Liver (tissue), 9 donors: ENCODE data around the gene UROC1. TPM values are rescaled to one million over a fixed set of nuclear protein-coding genes. Genes with fewer than 3 reads are reported as not detected.

Experiments
- DNase-seq: peaks from one replicate; pipeline ENCODE4 v3.0.0-alpha.2; 2017; ENCODE audit warnings: low spot score
- H3K27ac ChIP-seq, 2 donors: one replicate each; pipeline ENCODE4 v1.7.0; 2013; ENCODE audit warnings: inconsistent platforms in 2 of 2, low read length in 2 of 2, control low read depth in 1 of 2, low read depth in 1 of 2, mild to moderate bottlenecking in 1 of 2
- H3K27me3 ChIP-seq, 4 donors: one replicate each; pipeline versions ENCODE4 v1.6.1 to v1.7.0; 2013; ENCODE audit warnings: low read length in 3 of 4, inconsistent platforms in 1 of 4, mild to moderate bottlenecking in 1 of 4, moderate library complexity in 1 of 4; ENCODE audit not compliant: control insufficient read depth in 4 of 4, insufficient read depth in 4 of 4
- H3K36me3 ChIP-seq, 4 donors: one replicate each; pipeline versions ENCODE4 v1.6.1 to v1.7.0; 2013; ENCODE audit warnings: low read length in 3 of 4, mild to moderate bottlenecking in 3 of 4, low read depth in 1 of 4, moderate library complexity in 1 of 4; ENCODE audit not compliant: control insufficient read depth in 4 of 4, insufficient read depth in 3 of 4
- H3K4me1 ChIP-seq, 4 donors: one replicate each; pipeline versions ENCODE4 v1.6.1 to v1.7.0; 2013; ENCODE audit warnings: low read length in 3 of 4, mild to moderate bottlenecking in 3 of 4, moderate library complexity in 1 of 4; ENCODE audit not compliant: control insufficient read depth in 4 of 4, insufficient read depth in 4 of 4
- H3K4me3 ChIP-seq, 3 donors: one replicate each; pipeline versions ENCODE4 v1.6.1 to v1.7.0; 2013; ENCODE audit warnings: low read length in 3 of 3, control low read depth in 1 of 3, low read depth in 1 of 3, mild to moderate bottlenecking in 1 of 3
- H3K9ac ChIP-seq, 2 donors: one replicate each; pipeline ENCODE4 v1.7.0; 2013; ENCODE audit warnings: low read length in 2 of 2, mild to moderate bottlenecking in 2 of 2, moderate library complexity in 2 of 2, control low read depth in 1 of 2, low read depth in 1 of 2
- H3K9me3 ChIP-seq, 4 donors: one replicate each; pipeline versions ENCODE4 v1.6.1 to v1.7.0; 2013; ENCODE audit warnings: low read length in 3 of 4; ENCODE audit not compliant: control insufficient read depth in 4 of 4
- ATF3 ChIP-seq: IDR thresholded peaks from 2 replicates; pipeline ENCODE4 v1.6.1; 2016; ENCODE audit warnings: antibody characterized with exemption
- CTCF ChIP-seq: fragments of 150-350 bp; IDR thresholded peaks from 2 replicates; pipeline ENCODE4 v1.5.1; 2017; ENCODE audit warnings: improper control_type of control experiment, low read depth, low read length; ENCODE audit not compliant: missing input control
- EGR1 ChIP-seq, 2 donors: IDR thresholded peaks; 2 replicates each; pipeline ENCODE4 v1.6.1; 2016 to 2018; ENCODE audit warnings: antibody characterized with exemption in 2 of 2, low read depth in 2 of 2
- FOXA1 ChIP-seq: IDR thresholded peaks from 2 replicates; pipeline ENCODE4 v1.6.1; 2016; ENCODE audit warnings: antibody characterized with exemption
- FOXA2 ChIP-seq: IDR thresholded peaks from 2 replicates; pipeline ENCODE4 v1.6.1; 2016; ENCODE audit warnings: antibody characterized with exemption
- GABPA ChIP-seq, 2 donors: IDR thresholded peaks in 1 of 2; conservative IDR thresholded peaks in 1 of 2; 2 replicates each; pipeline ENCODE4 v1.6.1; 2016; ENCODE audit warnings: antibody characterized with exemption in 2 of 2, mild to moderate bottlenecking in 1 of 2, moderate library complexity in 1 of 2
- HNF4A ChIP-seq, 2 donors: conservative IDR thresholded peaks; 2 replicates each; pipeline ENCODE4 v1.6.1; 2016; ENCODE audit warnings: antibody characterized with exemption in 2 of 2, mild to moderate bottlenecking in 2 of 2
- HNF4G ChIP-seq: IDR thresholded peaks from 2 replicates; pipeline ENCODE4 v1.6.1; 2016; ENCODE audit warnings: antibody characterized with exemption
- JUND ChIP-seq, 2 donors: IDR thresholded peaks; 2 replicates each; pipeline ENCODE4 v1.6.1; 2016; ENCODE audit warnings: antibody characterized with exemption in 2 of 2
- MAX ChIP-seq: IDR thresholded peaks from 2 replicates; pipeline ENCODE4 v1.6.1; 2016; ENCODE audit warnings: antibody characterized with exemption
- NR2F2 ChIP-seq: IDR thresholded peaks from 2 replicates; pipeline ENCODE4 v1.6.1; 2016; ENCODE audit warnings: antibody characterized with exemption
- RAD21 ChIP-seq, 2 donors: IDR thresholded peaks; 2 replicates each; pipeline ENCODE4 v1.6.1; 2016; ENCODE audit warnings: antibody characterized with exemption in 2 of 2, mild to moderate bottlenecking in 2 of 2
- REST ChIP-seq: IDR thresholded peaks from 2 replicates; pipeline ENCODE4 v1.6.1; 2016; ENCODE audit warnings: antibody characterized with exemption, mild to moderate bottlenecking
- RXRA ChIP-seq, 2 donors: IDR thresholded peaks; 2 replicates each; pipeline ENCODE4 v1.6.1; 2017 to 2018; ENCODE audit warnings: antibody characterized with exemption in 2 of 2, mild to moderate bottlenecking in 1 of 2
- SP1 ChIP-seq: IDR thresholded peaks from 2 replicates; pipeline ENCODE4 v1.6.1; 2018; ENCODE audit warnings: antibody characterized with exemption, mild to moderate bottlenecking
- TAF1 ChIP-seq: conservative IDR thresholded peaks from 2 replicates; pipeline ENCODE4 v1.6.1; 2016; ENCODE audit warnings: antibody characterized with exemption, mild to moderate bottlenecking
- YY1 ChIP-seq: IDR thresholded peaks from 2 replicates; pipeline ENCODE4 v1.6.1; 2016; ENCODE audit warnings: antibody characterized with exemption, mild to moderate bottlenecking
- ZBTB33 ChIP-seq: IDR thresholded peaks from 2 replicates; pipeline ENCODE4 v1.6.1; 2016; ENCODE audit warnings: antibody characterized with exemption
- WGBS: extraction: QIAGEN DNeasy Blood & Tissue Kit; methylation state at CpG from one replicate; pipeline ENCODE4 v1.1.7; 2013; 5-methylcytosine and 5-hydroxymethylcytosine counted together
- polyA plus RNA-seq, 2 donors: library from polyadenylated mRNA; stranded (reverse) in 1 of 2; unstranded in 1 of 2; fragments of 200-250 nt in 1 of 2; fragments of >200 nt in 1 of 2; fragmentation: Nextera tagmentation in 1 of 2; extraction: Ambion mirVana in 1 of 2; gene quantifications; one replicate each; pipeline versions ENCODE4 v1.2.1 to v1.2.3, GENCODE V29; 2013 to 2015
- total RNA-seq, 2 donors: library from RNA; depleted of rRNA; stranded (reverse); fragments of >200 nt; gene quantifications; one replicate each; pipeline ENCODE4 v1.2.3, GENCODE V29; 2014
- donor health status: healthy.
- donor health status: healthy.
- donor health status: healthy.
- donor health status: healthy.
- donor health status: healthy.

Gene UROC1
- total and polyA plus RNA-seq, 4 donors: 5.9 to 28.4 (median 18.2) TPM

- Histone ChIP-seq H3K4me3 (no peak overlapping the region), H3K4me1 (peaks cover 0 to 8% (median 0%) of the 10 kb centered on the region in 4 donors), H3K27me3 (no peaks in the 10 kb centered on the region), H3K9ac (no peak overlapping the region), H3K27ac (no peak overlapping the region), H3K36me3 (peaks cover 0 to 63% (median 30%) of the 10 kb centered on the region in 4 donors), H3K9me3 (no peaks in the 10 kb centered on the region)
- no peak for TF ChIP-seq CTCF
- TF ChIP-seq TAF1: no peak
- TF ChIP-seq ATF3: no peak
- TF ChIP-seq SP1: no peak
- no peak for TF ChIP-seq HNF4A (conservative IDR thresholded peaks at IDR 0.05)
- TF ChIP-seq REST: no peak
- no peak for TF ChIP-seq RXRA (IDR thresholded peaks at IDR 0.05)
- no peak for TF ChIP-seq JUND (IDR thresholded peaks at IDR 0.05)
- TF ChIP-seq HNF4G: no peak
- TF ChIP-seq YY1: no peak
- no peak for TF ChIP-seq MAX
- no peak for TF ChIP-seq FOXA2
- TF ChIP-seq NR2F2: no peak
- no peak for TF ChIP-seq ZBTB33
- no peak for TF ChIP-seq FOXA1
- TF ChIP-seq RAD21 (IDR thresholded peaks at IDR 0.05): no peak
- no peak for TF ChIP-seq GABPA (IDR thresholded peaks at IDR 0.05 in 1 of 2, conservative IDR thresholded peaks at IDR 0.05 in 1 of 2)
- no peak for TF ChIP-seq EGR1 (IDR thresholded peaks at IDR 0.05; ENCODE audit: low read depth in 2 of 2)
- 86% methylated on average over 5 of the region's 5 CpGs for WGBS
- no peak for DNase-seq
Measured at GRCh38 chr3:126501054-126501453, 16.5 kb downstream of the UROC1 start.
